Loucy (cell line): ENCODE data around the gene CALR.

ENCODE experiments used
- H2AFZ ChIP-seq: fragments of 200-600 bp; sonication (generic); 2 replicates; pipeline ENCODE4 v1.6.0; 2016; ENCODE audit warnings: antibody characterized with exemption, mild to moderate bottlenecking, low read length, moderate library complexity
- H3F3A ChIP-seq: fragments of 200-600 bp; 2 replicates; pipeline ENCODE4 v1.6.0; 2016; ENCODE audit warnings: antibody characterized with exemption, low read depth, mild to moderate bottlenecking
- H3K27me3 ChIP-seq: fragments of 200-600 bp; sonication (generic); 2 replicates; pipeline ENCODE4 v1.6.1; 2014; ENCODE audit warnings: low read length, mild to moderate bottlenecking; ENCODE audit not compliant: insufficient read depth, poor library complexity, severe bottlenecking
- H3K36me3 ChIP-seq: fragments of 200-600 bp; sonication (generic); 2 replicates; pipeline ENCODE4 v1.6.1; 2016; ENCODE audit warnings: low read length; ENCODE audit not compliant: insufficient read depth
- H3K4me1 ChIP-seq: fragments of 200-600 bp; sonication (generic); 2 replicates; pipeline ENCODE4 v1.5.1; 2014; ENCODE audit warnings: low read length, mild to moderate bottlenecking; ENCODE audit not compliant: insufficient read depth, poor library complexity, severe bottlenecking
- H3K4me2 ChIP-seq: fragments of 200-600 bp; sonication (generic); 2 replicates; pipeline ENCODE4 v1.6.0; 2014; ENCODE audit warnings: antibody characterized with exemption, low read length, low read depth, mild to moderate bottlenecking; ENCODE audit not compliant: poor library complexity, severe bottlenecking
- H3K4me3 ChIP-seq: fragments of 200-600 bp; sonication (generic); 2 replicates; pipeline ENCODE4 v1.5.1; 2014; ENCODE audit warnings: low read length, mild to moderate bottlenecking, mixed read lengths; ENCODE audit not compliant: poor library complexity, severe bottlenecking
- H3K79me2 ChIP-seq: fragments of 200-600 bp; sonication (generic); 2 replicates; pipeline ENCODE4 v1.6.1; 2014; ENCODE audit warnings: low read length; ENCODE audit not compliant: insufficient read depth
- H3K9ac ChIP-seq: fragments of 200-600 bp; sonication (generic); 2 replicates; pipeline ENCODE4 v1.6.0; 2014; ENCODE audit warnings: mild to moderate bottlenecking, low read depth, low read length, moderate library complexity; ENCODE audit not compliant: poor library complexity, severe bottlenecking
- H3K9me2 ChIP-seq: fragments of 200-600 bp; sonication (generic); replicated peaks from 2 replicates; pipeline ENCODE4 v1.6.1; 2016; ENCODE audit warnings: low read depth, low read length, mixed read lengths
- H3K9me3 ChIP-seq: fragments of 200-600 bp; sonication (generic); 2 replicates; pipeline ENCODE4 v1.6.1; 2014; ENCODE audit warnings: mild to moderate bottlenecking, antibody characterized with exemption, low read length, low read depth; ENCODE audit not compliant: insufficient read depth
- H4K20me1 ChIP-seq: fragments of 200-600 bp; sonication (generic); 2 replicates; pipeline ENCODE4 v1.6.0; 2014; ENCODE audit warnings: antibody characterized with exemption, low read length, mild to moderate bottlenecking; ENCODE audit not compliant: insufficient read depth, poor library complexity, severe bottlenecking
- EZH2phosphoT487 ChIP-seq: fragments of 200-600 bp; IDR thresholded peaks from 2 replicates; pipeline ENCODE4 v1.6.1; 2018; ENCODE audit warnings: antibody characterized with exemption, mild to moderate bottlenecking, moderate library complexity, borderline replicate concordance
- TF ChIP-seq, protein P1 (sequence below): fragments of 200-600 bp; sonication (generic); conservative IDR thresholded peaks from 2 replicates; pipeline ENCODE4 v1.5.1; 2014; ENCODE audit warnings: mild to moderate bottlenecking, antibody characterized with exemption, low read length

CALR gene

DNA sequence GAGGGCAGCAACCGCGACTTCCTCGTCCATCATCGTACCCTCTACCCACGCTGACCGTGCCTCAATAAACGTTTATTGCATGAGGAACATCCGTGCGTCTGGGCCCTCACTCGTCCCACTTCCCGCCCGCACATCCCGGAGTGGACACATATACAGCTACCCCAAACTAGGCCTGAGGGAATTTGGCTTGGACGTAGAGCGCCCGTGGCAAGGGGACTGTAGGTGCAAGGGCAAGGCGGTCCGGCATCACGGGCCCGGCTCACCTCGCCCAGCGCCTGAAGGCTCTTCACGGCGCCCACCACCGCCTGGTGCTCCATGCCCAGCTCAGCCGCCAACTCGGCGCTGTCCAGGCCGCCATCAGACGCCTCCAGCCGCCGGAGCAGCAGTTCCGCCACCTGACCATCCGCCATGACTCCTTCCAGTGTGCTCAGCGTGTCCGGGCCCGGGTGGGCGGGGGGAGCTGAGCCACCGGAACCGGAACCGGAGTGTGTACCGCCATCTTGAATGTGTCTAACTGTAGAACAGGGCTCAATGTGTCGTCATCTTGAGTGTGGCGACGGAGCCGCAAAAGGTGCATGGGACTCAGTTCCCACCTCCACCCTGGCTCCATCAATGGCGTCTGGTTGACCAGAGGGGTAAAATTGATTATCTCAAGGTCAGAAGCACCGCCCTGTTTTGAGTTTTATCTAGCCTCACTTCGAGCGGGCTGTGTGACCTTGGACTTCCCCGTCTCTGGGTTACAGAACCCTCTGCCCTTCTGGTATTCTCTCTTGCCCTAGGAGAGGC is 4.9 kb upstream of the CALR start, which contains the start of gene FARSA:
Gene FARSA, minus strand, starts transcription at position 425 of the 786 bp plus-strand sequence. Its CDS starts 15 bp downstream, at position 410.
- Histone ChIP-seq H3K4me3 (peak within 1 kb of the TSS; percentile 95), H4K20me1 (peaks cover 25% of the 10 kb centered on the region), H3K36me3 (peaks cover 11% of the 10 kb centered on the region; the same call in 1 of the 2 replicates), H2AFZ (peak within 1 kb of the TSS; percentile 83), H3F3A (peaks cover 9% of the 10 kb centered on the region), H3K4me1 (peaks cover 52% of the 10 kb centered on the region), H3K9me2 (no peaks in the 10 kb centered on the region), H3K79me2 (peaks cover 63% of the 10 kb centered on the region), H3K9me3 (no peaks in the 10 kb centered on the region), H3K9ac (peak within 1 kb of the TSS; percentile 96), H3K4me2 (peak within 1 kb of the TSS; percentile 99), H3K27me3 (peaks cover 4% of the 10 kb centered on the region)
- no peak for TF ChIP-seq EZH2phosphoT487
- TF ChIP-seq, protein P1, sequence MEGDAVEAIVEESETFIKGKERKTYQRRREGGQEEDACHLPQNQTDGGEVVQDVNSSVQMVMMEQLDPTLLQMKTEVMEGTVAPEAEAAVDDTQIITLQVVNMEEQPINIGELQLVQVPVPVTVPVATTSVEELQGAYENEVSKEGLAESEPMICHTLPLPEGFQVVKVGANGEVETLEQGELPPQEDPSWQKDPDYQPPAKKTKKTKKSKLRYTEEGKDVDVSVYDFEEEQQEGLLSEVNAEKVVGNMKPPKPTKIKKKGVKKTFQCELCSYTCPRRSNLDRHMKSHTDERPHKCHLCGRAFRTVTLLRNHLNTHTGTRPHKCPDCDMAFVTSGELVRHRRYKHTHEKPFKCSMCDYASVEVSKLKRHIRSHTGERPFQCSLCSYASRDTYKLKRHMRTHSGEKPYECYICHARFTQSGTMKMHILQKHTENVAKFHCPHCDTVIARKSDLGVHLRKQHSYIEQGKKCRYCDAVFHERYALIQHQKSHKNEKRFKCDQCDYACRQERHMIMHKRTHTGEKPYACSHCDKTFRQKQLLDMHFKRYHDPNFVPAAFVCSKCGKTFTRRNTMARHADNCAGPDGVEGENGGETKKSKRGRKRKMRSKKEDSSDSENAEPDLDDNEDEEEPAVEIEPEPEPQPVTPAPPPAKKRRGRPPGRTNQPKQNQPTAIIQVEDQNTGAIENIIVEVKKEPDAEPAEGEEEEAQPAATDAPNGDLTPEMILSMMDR: no peak

DNA sequence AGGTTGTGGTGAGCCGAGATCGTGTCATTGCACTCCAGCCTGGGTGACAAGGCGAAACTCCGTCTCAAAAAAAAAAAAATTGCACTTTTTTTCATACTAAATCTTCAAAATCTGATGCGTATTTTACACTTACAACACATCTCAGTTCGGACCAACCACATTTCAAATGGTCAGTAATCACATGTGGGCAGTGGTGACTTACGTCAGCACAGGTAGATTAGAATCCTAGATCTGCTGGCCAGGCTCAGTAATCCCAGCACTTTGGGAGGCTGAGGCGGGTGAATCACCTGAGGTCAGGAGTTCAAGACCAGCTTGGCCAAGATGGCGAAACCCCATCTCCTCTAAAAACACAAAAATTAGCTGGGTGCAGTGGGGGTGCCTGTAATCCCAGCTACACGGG is 3.3 kb upstream of the CALR start:
- Histone ChIP-seq H3K9ac (peak overlapping the region; percentile 12), H3K27me3 (peaks cover 18% of the 10 kb centered on the region), H3K9me3 (no peaks in the 10 kb centered on the region), H3K4me2 (no peak overlapping the region), H3F3A (peaks cover 9% of the 10 kb centered on the region), H2AFZ (no peak overlapping the region), H4K20me1 (peaks cover 41% of the 10 kb centered on the region), H3K4me1 (peaks cover 52% of the 10 kb centered on the region), H3K36me3 (peaks cover 15% of the 10 kb centered on the region), H3K79me2 (peaks cover 65% of the 10 kb centered on the region), H3K9me2 (no peaks in the 10 kb centered on the region), H3K4me3 (no peak overlapping the region)
- TF ChIP-seq EZH2phosphoT487: no peak
- TF ChIP-seq, protein P1: no peak

DNA sequence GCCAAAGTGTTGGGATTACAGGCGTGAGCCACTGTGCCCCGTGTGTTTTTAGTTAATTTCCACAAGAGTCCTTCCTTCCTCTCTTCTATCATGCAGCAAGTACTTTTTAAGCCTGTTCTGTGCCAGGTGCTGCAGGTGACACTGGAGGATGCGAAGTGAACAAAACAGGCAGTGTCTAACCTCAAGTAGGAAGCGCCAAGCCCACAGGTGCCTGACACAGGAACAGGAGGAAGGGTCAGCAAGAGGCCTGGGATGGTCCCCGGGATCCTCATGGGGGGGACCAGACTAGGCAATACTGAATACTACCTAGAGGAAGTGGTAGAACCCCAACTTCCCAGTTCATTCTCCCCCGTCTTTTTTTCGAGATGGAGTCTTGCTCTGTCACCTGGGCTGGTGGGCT is 1.8 kb upstream of the CALR start:
- Histone ChIP-seq H2AFZ (no peak overlapping the region), H3K9me2 (no peaks in the 10 kb centered on the region), H3F3A (peaks cover 9% of the 10 kb centered on the region), H3K27me3 (peaks cover 18% of the 10 kb centered on the region), H3K4me1 (peaks cover 52% of the 10 kb centered on the region), H3K9ac (peak overlapping the region; percentile 97), H3K9me3 (no peaks in the 10 kb centered on the region), H3K79me2 (peaks cover 65% of the 10 kb centered on the region), H3K36me3 (peaks cover 30% of the 10 kb centered on the region), H3K4me2 (peak overlapping the region; percentile 90), H4K20me1 (peaks cover 47% of the 10 kb centered on the region), H3K4me3 (peak overlapping the region; percentile 96)
- TF ChIP-seq EZH2phosphoT487: no peak
- TF ChIP-seq, protein P1: no peak
